Natural killer cell treated with Interleukin-12 subunit alpha and Interleukin-12 subunit beta and Interleukin-15 and Interleukin-18, amount 100 ng/mL, for 72 hours (primary cell): ENCODE data around the gene UXS1. TPM values are rescaled to one million over a fixed set of nuclear protein-coding genes. Genes with fewer than 3 reads are reported as not detected.

Experiments used
- ATAC-seq, 2 donors: fragments of 150-1000 bp; cut with Tn5 transposase in 1 of 2; sonication (Bioruptor Pico), chemical (Tn5 transposase) in 1 of 2; 2 replicates each; pipeline ENCODE4 v1.10.0; 2021
- DNase-seq: peaks from one replicate; pipeline ENCODE4 v3.0.0; 2022; ENCODE audit warnings: low spot score
- H3K27ac Mint-ChIP-seq, 2 donors: 1 replicate in 1 of 2; 2 replicates in 1 of 2; pipeline ENCODE4 v1.8.0; 2022; ENCODE audit warnings: mixed read lengths in 2 of 2, mild to moderate bottlenecking in 1 of 2, moderate library complexity in 1 of 2
- H3K27me3 Mint-ChIP-seq, 2 donors: 1 replicate in 1 of 2; 2 replicates in 1 of 2; pipeline ENCODE4 v1.8.0; 2022; ENCODE audit warnings: mixed read lengths in 2 of 2
- H3K36me3 Mint-ChIP-seq: one replicate; pipeline ENCODE4 v1.8.0; 2022; ENCODE audit warnings: mixed read lengths
- H3K4me1 Mint-ChIP-seq, 2 donors: 1 replicate in 1 of 2; 2 replicates in 1 of 2; pipeline ENCODE4 v1.8.0; 2022; ENCODE audit warnings: low read depth in 2 of 2, mixed read lengths in 2 of 2, mild to moderate bottlenecking in 1 of 2
- H3K4me3 Mint-ChIP-seq: one replicate; pipeline ENCODE4 v1.8.0; 2022; ENCODE audit warnings: mixed read lengths
- H3K9me3 Mint-ChIP-seq: 2 replicates; pipeline ENCODE4 v1.8.0; 2022; ENCODE audit warnings: mixed read lengths
- total RNA-seq, 2 donors: library from RNA; stranded (reverse); gene quantifications; one replicate each; pipeline ENCODE4 v1.2.3, GENCODE V29; 2022

The UXS1 gene
- total RNA-seq, 2 donors from 2014 or later: 104 to 116 TPM

DNA sequence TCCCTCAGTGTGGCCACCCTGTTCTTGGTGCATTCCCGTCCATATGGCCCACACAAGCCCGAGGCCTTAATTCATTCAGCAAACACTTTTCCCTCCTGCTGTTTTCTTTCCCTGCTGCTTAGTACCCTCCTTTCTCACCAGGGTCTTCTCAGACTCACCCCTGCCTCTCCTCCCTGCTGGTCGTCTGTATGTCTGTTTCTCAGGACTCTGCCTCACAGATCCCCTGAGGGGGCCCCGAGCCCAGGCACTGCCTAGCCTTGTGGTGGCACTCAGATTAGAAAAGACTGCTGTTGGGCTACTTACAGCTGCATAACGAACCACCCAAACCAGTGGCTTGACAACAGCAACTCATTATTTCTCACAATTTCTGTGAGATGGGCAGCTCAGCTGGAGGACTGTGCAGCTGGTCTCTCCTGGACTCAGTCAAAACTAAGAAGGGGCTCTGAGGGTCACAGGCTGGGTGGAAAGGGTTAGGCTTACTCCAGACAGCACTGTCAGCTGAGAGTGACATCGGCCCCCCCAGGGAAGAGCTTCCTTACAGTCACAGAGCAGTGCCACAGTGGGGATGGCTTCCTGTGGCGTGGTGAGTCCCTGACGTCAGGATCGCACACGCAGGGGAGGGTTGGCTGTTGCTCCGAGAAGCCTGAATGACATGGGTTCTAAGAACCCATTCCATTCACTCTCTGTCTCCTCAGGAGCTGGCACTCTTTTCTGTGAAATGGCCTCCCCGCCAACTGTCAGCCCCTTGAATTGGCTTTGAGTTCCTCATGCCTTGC is 139.0 kb downstream of the UXS1 start:
- peak in 1 of 2 donors; percentile 54 for ATAC-seq
- Mint-ChIP-seq H3K9me3 (no peaks in the 10 kb centered on the region), H3K27ac (no peak overlapping the region), H3K4me3 (no peak overlapping the region), H3K4me1 (peaks cover 13 to 27% of the 10 kb centered on the region in 2 donors), H3K27me3 (no peaks in the 10 kb centered on the region), H3K36me3 (no peaks in the 10 kb centered on the region)
- DNase-seq: no peak

DNA sequence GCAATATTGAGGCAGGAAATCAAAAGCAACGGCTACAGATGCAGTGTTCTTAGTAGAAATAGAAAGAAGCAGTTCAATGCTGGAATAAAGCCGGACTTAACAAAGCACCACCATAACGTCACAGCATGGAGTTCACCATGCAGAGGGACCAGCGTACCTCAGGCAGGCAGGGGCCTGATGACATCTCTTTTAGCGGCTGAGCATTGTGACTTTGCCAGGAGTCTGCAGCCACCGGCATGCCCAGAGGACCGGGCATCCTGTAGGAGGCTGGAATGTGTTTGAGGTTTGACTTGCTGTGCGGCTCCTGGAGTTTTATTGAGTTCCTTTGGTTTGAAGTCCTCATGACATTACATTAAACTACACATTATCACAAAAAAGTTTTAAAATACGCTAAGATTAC is 139.8 kb downstream of the UXS1 start:
- no peak for ATAC-seq
- Mint-ChIP-seq H3K4me3 (no peak overlapping the region), H3K27ac (no peak overlapping the region), H3K27me3 (no peaks in the 10 kb centered on the region), H3K36me3 (no peaks in the 10 kb centered on the region), H3K9me3 (no peaks in the 10 kb centered on the region), H3K4me1 (peaks cover 13 to 27% of the 10 kb centered on the region in 2 donors)
- no peak for DNase-seq

DNA sequence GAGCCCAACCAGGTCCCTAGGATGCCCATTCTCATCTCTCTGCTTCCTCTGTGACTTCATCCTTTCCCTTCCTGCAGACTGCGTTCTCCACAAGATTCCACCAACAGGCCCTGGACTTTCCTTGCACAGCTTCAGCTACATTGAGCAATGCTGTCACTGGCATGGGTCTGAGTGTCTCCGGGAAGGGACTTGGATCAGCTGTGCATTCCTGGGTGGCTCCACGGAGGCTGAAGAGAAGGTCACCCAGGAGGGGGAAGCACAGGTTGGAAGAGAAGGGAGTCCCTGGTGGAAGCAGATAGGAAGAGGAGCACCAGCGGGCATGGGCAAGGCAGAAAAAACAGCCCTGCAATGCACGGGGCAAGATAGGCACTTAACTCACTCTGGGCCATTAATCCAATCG is 140.5 kb downstream of the UXS1 start:
- ATAC-seq (no peak), DNase-seq (no peak)
- peaks cover 13 to 21% of the 10 kb centered on the region in 2 donors for H3K4me1 Mint-ChIP-seq
- no peaks in the 10 kb centered on the region for H3K9me3 Mint-ChIP-seq
- no peaks in the 10 kb centered on the region for H3K36me3 Mint-ChIP-seq
- no peak overlapping the region for H3K27ac Mint-ChIP-seq
- H3K27me3 Mint-ChIP-seq: no peaks in the 10 kb centered on the region
- no peak overlapping the region for H3K4me3 Mint-ChIP-seq

DNA sequence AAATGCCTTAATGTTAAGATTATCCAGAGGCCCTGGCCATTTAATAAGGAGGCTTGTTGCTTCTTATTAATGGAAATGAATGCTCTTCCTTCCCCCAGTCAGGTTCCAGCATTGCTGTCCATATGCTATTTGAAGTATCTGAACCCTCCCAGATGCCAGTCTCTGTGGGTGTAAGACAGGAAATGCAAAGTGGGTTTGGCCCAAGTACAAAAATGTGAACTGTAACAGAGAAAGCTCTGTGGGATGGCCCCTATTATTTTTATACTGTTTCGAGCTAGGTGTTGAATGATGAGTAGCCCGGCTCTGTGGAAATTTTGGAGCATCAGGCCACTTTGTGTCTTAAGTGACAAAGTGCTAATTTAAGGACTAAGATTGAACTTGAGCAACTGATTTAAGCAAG is 141.0 kb downstream of the UXS1 start:
- DNase-seq (no peak), ATAC-seq (no peak)
- Mint-ChIP-seq H3K27ac (no peak overlapping the region), H3K4me3 (no peak overlapping the region), H3K9me3 (no peaks in the 10 kb centered on the region), H3K4me1 (peaks cover 13 to 17% of the 10 kb centered on the region in 2 donors), H3K27me3 (no peaks in the 10 kb centered on the region), H3K36me3 (no peaks in the 10 kb centered on the region)

DNA sequence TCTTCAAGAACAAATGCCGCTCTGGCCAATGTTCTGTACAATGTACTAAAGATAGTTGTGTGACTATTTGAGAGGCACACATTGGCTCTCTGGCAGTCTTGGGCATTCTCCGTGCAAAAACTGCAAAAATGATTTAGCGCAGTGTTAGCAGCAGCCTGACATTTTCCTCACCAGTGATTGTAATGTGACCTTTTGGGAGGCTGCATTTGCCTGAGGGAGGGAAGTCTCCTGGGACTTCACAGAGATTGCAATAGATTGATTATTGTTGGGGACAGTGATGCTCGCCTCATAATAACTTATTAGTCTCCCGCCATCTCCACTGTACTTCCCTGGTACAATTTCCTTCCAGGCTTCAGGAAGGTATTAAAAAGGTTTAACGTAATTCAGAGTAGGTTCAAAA is 149.2 kb downstream of the UXS1 start:
- DNase-seq (no peak), ATAC-seq (no peak)
- Mint-ChIP-seq H3K4me3 (no peak overlapping the region), H3K27ac (no peak overlapping the region), H3K36me3 (no peaks in the 10 kb centered on the region), H3K27me3 (no peaks in the 10 kb centered on the region), H3K9me3 (no peaks in the 10 kb centered on the region), H3K4me1 (no peaks in the 10 kb centered on the region)

DNA sequence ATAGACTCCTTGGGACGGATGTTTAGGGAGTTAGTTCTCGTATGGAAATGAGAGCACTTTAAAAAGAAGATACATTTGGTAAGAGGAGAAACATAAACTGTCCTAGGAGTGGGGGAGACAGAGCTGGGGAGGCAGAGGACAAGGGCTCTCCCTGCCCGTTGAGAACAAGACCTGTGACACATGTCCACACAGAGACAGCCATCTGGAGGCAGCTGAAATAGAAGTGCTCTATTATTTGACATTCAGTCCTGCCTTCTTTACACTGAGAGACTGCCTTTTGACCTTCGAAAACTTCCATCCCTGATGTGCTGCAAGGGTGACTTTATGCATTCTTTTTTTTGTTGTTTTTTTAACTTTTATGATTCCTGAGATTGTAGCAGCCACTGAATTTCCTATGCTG is 150.1 kb downstream of the UXS1 start:
- peaks cover 0 to 2% of the 10 kb centered on the region in 2 donors for H3K27me3 Mint-ChIP-seq
- no peaks in the 10 kb centered on the region for H3K9me3 Mint-ChIP-seq
- no peak overlapping the region for H3K4me3 Mint-ChIP-seq
- DNase-seq (no peak), ATAC-seq (no peak)
- H3K36me3 Mint-ChIP-seq: no peaks in the 10 kb centered on the region
- no peak overlapping the region for H3K27ac Mint-ChIP-seq
- no peaks in the 10 kb centered on the region for H3K4me1 Mint-ChIP-seq
